Stomach (tissue), 4 donors: Measurements from ENCODE around the gene TECR.

Experiments used
- POLR2A ChIP-seq, 4 donors: fragments of 450-650 bp; IDR thresholded peaks; one replicate each; pipeline ENCODE4 v1.6.1; 2016; ENCODE audit warnings: antibody characterized with exemption in 4 of 4, control low read depth in 2 of 4, mild to moderate bottlenecking in 1 of 4, moderate library complexity in 1 of 4
- TF ChIP-seq, protein P1 (sequence below), 7 experiments: fragments of 450-650 bp in 4 of 7; fragments of 200-600 bp in 3 of 7; sonication (generic) in 3 of 7; IDR thresholded peaks; one replicate each; pipeline ENCODE4 v1.5.1; 2016 to 2019; ENCODE audit warnings: antibody characterized with exemption in 7 of 7, control low read depth in 2 of 7, mild to moderate bottlenecking in 1 of 7

DNA sequence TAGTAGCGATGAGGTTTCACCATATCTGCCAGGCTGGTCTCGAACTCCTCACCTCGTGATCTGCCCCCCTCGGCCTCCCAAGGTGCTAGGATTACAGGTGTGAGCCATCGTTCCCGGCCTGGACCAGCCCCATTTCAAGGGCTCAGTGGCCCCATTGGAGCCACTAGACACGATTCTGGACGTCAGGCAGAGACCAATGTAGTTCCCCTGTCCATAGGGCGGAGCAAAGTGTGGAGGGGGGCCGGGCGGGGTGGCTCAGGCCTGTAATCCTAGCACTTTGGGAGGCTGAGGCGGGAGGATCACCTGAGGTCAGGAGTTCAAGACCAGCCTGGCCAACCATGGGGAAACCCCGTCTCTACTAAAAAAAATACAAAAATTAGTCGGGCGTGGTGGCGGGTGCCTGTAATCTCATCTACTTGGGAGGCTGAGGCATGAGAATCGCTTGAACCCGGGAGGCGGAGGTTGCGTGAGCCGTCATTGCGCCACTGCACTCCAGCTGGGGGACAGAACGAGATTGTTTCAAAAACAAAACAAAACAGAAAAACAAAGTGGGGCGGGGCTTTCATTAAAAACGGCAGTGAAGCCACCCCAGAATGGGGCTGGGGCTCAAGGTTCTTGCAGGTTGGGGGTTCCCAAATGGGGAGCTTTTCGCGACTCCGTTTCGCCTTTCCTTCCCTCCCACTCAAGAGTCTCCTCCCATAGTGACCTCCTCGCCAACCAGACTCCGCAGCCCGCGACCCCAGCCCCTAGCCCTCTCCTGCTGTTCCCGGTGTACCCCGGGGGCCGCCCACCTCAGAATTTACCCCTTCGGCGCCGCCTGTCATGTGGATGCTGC lies 758 bp upstream of the TECR start:
- TF ChIP-seq, protein P1, sequence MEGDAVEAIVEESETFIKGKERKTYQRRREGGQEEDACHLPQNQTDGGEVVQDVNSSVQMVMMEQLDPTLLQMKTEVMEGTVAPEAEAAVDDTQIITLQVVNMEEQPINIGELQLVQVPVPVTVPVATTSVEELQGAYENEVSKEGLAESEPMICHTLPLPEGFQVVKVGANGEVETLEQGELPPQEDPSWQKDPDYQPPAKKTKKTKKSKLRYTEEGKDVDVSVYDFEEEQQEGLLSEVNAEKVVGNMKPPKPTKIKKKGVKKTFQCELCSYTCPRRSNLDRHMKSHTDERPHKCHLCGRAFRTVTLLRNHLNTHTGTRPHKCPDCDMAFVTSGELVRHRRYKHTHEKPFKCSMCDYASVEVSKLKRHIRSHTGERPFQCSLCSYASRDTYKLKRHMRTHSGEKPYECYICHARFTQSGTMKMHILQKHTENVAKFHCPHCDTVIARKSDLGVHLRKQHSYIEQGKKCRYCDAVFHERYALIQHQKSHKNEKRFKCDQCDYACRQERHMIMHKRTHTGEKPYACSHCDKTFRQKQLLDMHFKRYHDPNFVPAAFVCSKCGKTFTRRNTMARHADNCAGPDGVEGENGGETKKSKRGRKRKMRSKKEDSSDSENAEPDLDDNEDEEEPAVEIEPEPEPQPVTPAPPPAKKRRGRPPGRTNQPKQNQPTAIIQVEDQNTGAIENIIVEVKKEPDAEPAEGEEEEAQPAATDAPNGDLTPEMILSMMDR (IDR thresholded peaks at IDR 0.05): no peak
- TF ChIP-seq POLR2A (IDR thresholded peaks at IDR 0.05): no peak
